Sigmoid colon (tissue), 4 donors: Measurements from ENCODE around the gene TASOR2.

ENCODE experiments used
- CTCF ChIP-seq, 4 experiments: fragments of 450-650 bp in 3 of 4; fragments of 200-600 bp in 1 of 4; IDR thresholded peaks; one replicate each; pipeline ENCODE4 v1.5.1; 2016 to 2019; ENCODE audit warnings: antibody characterized with exemption in 4 of 4, mild to moderate bottlenecking in 3 of 4, moderate library complexity in 2 of 4
- EP300 ChIP-seq, 4 donors: sonication (generic); formaldehyde crosslinking; IDR thresholded peaks; one replicate each; pipeline ENCODE4 v1.6.1; 2017; ENCODE audit warnings: antibody characterized with exemption in 4 of 4

- TF ChIP-seq CTCF (IDR thresholded peaks at IDR 0.05) (no peak), EP300 (IDR thresholded peaks at IDR 0.05) (no peak)
Observed at GRCh38 chr10:5650664-5651387, 33.8 kb upstream of the TASOR2 start.
